RWPE1 (cell line): ENCODE results near the gene COMMD3.

ENCODE experiments used
- CTCF ChIA-PET: fragments of 350-600 bp; sonication (Branson Sonifier 250); formaldehyde crosslinking; extraction: SDS; loops from one replicate; lab custom pipeline; 2021; lab: Yijun Ruan, JAX
- POLR2A ChIA-PET: fragments of 400-600 bp; formaldehyde crosslinking; extraction: SDS; loops from one replicate; lab custom pipeline; 2020; ENCODE audit warnings: antibody characterized with exemption; ENCODE audit not compliant: low non-redundant PET; lab: Yijun Ruan, JAX
- DNase-seq: peaks from one replicate; pipeline ENCODE4 v3.0.0; 2012; ENCODE audit warnings: low spot score
- H3K27ac ChIP-seq: fragments of 450-650 bp; 2 replicates; pipeline ENCODE4 v1.5.1; 2017
- CTCF ChIP-seq: fragments of 450-650 bp; conservative IDR thresholded peaks from 2 replicates; pipeline ENCODE4 v1.5.1; 2017; ENCODE audit warnings: low read depth, mild to moderate bottlenecking

Gene COMMD3

DNA sequence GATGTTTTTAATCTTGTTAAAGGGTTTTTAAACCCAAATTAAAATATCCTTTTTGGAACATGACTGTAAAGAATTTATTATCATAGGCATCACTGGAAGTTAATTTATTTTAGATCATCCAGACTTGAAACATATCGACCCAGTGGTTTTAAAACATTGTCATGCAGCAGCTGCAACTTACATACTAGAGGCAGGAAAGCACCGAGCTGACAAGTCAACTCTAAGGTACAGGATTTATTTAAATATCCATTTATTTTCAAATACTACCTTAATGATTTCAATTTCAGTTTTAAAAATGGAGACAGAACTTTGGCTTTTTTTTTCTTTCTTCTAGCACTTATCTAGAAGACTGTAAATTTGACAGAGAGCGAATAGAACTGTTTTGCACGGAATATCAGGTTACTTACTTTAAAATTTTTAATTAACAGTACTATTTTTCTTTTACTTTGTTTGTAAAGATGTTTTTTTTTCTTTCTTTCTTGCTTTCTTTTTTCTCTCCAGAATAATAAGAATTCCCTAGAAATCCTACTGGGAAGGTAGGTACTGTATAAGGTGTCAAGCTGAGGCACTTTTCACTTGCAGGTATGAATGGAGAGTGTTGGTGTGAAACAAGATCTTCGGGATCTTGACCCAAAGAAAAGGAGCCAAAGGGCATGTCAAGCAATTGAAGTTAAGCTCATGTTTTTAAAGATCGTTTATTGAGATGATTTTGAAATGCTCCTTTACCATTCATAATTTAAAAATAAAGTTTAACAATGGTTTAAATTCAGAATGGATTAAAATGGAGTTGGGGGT is 1.8 kb downstream of the COMMD3 start:
- no peak for DNase-seq
- ChIA-PET POLR2A (no interaction called here), CTCF (interaction anchor here (0.6 to 0.7 kb wide), 3 partner anchors 21 to 672 kb away, joined by 3 to 5 read pairs (median 4); no protein-coding TSS in a partner anchor)
- TF ChIP-seq CTCF: no peak
- H3K27ac ChIP-seq: no peak overlapping the region

DNA sequence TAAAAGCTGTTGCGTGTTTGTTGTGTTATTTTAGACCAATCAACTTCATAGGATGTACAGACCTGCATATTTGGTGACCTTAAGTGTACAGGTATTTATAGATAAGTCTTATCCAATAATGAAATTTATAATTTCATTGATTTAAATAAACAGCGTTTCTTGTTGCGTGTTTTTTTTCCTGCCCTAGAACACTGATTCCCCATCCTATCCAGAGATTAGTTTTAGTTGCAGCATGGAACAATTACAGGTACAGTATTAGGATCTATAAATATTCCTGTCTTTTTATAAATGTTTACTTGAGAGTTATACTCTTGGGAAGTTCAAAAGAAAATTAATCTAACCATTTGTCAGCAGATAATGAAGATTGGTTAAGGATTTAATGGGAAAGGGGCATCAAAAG is 2.6 kb downstream of the COMMD3 start:
- ChIA-PET POLR2A (no interaction called here), CTCF (no interaction called here)
- no peak for TF ChIP-seq CTCF
- H3K27ac ChIP-seq: no peak overlapping the region
- no peak for DNase-seq

GRCh38 chr10:22319547-22319979 is 3.4 kb downstream of the COMMD3 start:
- CTCF ChIA-PET: no interaction called here
- no peak overlapping the region for H3K27ac ChIP-seq
- no peak for TF ChIP-seq CTCF
- no peak for DNase-seq
- POLR2A ChIA-PET: no interaction called here

- no peak for DNase-seq
- H3K27ac ChIP-seq: peak overlapping the region; percentile 80
- TF ChIP-seq CTCF: no peak
- POLR2A ChIA-PET: no interaction called here
- CTCF ChIA-PET: interaction anchor here (0.7 kb wide), 1 partner anchor 1292 kb away, joined by 3 read pairs; no protein-coding TSS in a partner anchor
Observed at GRCh38 chr10:22319980-22320558, 3.9 kb downstream of the COMMD3 start.

GRCh38 chr10:22320591-22321155 is 4.5 kb downstream of the COMMD3 start, which contains the start of gene BMI1:
Gene BMI1 (plus strand): TSS chr10:22321099. CDS start chr10:22326450, 5,351 bp downstream.
- TF ChIP-seq CTCF: no peak
- CTCF ChIA-PET: interaction anchor here (0.7 kb wide), 1 partner anchor 1293 kb away, joined by 3 read pairs; no protein-coding TSS in a partner anchor
- POLR2A ChIA-PET: no interaction called here
- DNase-seq: peak; percentile 80
- peak within 1 kb of the TSS; percentile 80 for H3K27ac ChIP-seq

DNA sequence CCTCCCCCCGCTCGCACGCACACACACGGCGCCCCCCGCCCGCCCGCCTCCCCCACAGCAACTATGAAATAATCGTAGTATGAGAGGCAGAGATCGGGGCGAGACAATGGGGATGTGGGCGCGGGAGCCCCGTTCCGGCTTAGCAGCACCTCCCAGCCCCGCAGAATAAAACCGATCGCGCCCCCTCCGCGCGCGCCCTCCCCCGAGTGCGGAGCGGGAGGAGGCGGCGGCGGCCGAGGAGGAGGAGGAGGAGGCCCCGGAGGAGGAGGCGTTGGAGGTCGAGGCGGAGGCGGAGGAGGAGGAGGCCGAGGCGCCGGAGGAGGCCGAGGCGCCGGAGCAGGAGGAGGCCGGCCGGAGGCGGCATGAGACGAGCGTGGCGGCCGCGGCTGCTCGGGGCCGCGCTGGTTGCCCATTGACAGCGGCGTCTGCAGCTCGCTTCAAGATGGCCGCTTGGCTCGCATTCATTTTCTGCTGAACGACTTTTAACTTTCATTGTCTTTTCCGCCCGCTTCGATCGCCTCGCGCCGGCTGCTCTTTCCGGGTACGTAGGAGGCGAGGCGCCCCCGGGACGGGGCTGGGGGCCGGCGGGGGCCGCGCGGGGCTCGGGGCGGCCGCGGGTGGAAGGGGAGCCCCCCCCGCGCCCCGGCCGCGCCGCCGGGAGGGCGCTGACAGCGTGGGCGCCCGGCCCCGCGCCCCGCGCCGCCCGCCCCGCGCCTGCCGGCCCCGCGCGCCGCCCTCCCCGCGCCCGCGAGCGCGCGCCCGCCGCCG is 5.2 kb downstream of the COMMD3 start:
- POLR2A ChIA-PET: no interaction called here
- no peak for DNase-seq
- peak overlapping the region; percentile 80 for H3K27ac ChIP-seq
- CTCF ChIA-PET: no interaction called here
- TF ChIP-seq CTCF: no peak
